HEK293T (cell line): ENCODE data around the gene NARF.

ENCODE experiments used
- ARNT ChIP-seq: fragments of 450-650 bp; IDR thresholded peaks from 2 replicates; pipeline ENCODE4 v1.6.1; 2017; ENCODE audit warnings: mild to moderate bottlenecking
- BHLHE40 ChIP-seq: fragments of 450-650 bp; IDR thresholded peaks from 2 replicates; pipeline ENCODE4 v1.6.1; 2016; ENCODE audit warnings: mild to moderate bottlenecking, moderate library complexity, borderline replicate concordance
- ELF4 ChIP-seq: fragments of 450-650 bp; IDR thresholded peaks from 2 replicates; pipeline ENCODE4 v1.6.1; 2017; ENCODE audit warnings: antibody characterized with exemption
- FOXK2 ChIP-seq: fragments of 450-650 bp; IDR thresholded peaks from 2 replicates; pipeline ENCODE4 v1.6.1; 2016; ENCODE audit warnings: mild to moderate bottlenecking
- HDGF ChIP-seq: fragments of 450-650 bp; IDR thresholded peaks from 2 replicates; pipeline ENCODE4 v1.6.1; 2017; ENCODE audit warnings: antibody characterized with exemption, borderline replicate concordance
- SP1 ChIP-seq: fragments of 450-650 bp; IDR thresholded peaks from 2 replicates; pipeline ENCODE4 v1.6.1; 2017
- TARDBP ChIP-seq: fragments of 450-650 bp; IDR thresholded peaks from 2 replicates; pipeline ENCODE4 v1.6.1; 2016
- ZNF384 ChIP-seq: fragments of 450-650 bp; IDR thresholded peaks from 2 replicates; pipeline ENCODE4 v1.6.1; 2016

DNA sequence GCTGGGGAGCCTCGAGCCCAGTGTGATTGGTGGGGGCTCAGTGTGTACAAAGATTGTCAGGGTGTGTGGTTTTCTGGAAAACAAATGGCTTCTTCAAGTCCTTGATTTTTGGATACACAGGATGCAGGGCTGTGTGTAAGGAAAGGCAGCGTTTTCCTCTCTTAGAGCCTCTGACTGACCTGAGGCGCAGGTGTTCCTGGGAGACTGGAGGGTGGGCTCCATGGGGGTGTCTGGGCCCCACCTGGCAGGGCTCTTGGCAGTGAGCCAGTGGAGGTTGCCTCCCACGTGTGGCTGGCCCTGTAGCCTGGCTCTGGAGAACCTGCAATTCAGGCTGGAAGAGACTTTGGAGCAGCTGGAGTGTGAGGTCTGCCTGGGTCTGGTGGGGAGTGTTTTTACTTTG lies 66.0 kb downstream of the NARF start:
- TF ChIP-seq TARDBP (no peak), BHLHE40 (no peak), ZNF384 (no peak), FOXK2 (no peak), ELF4 (no peak), SP1 (no peak), HDGF (no peak), ARNT (no peak)
